Mesendoderm (in vitro differentiated cells): Measurements from ENCODE around the gene EIF4E1B.

Experiments used
- DNase-seq: peaks from one replicate; pipeline ENCODE4 v3.0.0; 2013
- H2AK5ac ChIP-seq: 2 replicates; pipeline ENCODE4 v1.6.1; 2013; ENCODE audit warnings: low read length, inconsistent platforms
- H2BK120ac ChIP-seq: 2 replicates; pipeline ENCODE4 v1.6.1; 2013; ENCODE audit warnings: low read depth, mild to moderate bottlenecking, low read length, moderate library complexity, mixed read lengths
- H2BK15ac ChIP-seq: replicated peaks from 2 replicates; pipeline ENCODE4 v1.6.1; 2013; ENCODE audit warnings: low read depth, mild to moderate bottlenecking, moderate library complexity
- H2BK5ac ChIP-seq: 2 replicates; pipeline ENCODE4 v1.6.1; 2013; ENCODE audit warnings: low read length, inconsistent platforms
- H3K18ac ChIP-seq: 2 replicates; pipeline ENCODE4 v1.6.1; 2013; ENCODE audit warnings: mild to moderate bottlenecking, low read length, mixed read lengths
- H3K23ac ChIP-seq: one replicate; pipeline ENCODE4 v1.6.1; 2013; ENCODE audit warnings: low read length
- H3K27ac ChIP-seq: 2 replicates; pipeline ENCODE4 v1.5.1; 2013; ENCODE audit warnings: low read depth, mild to moderate bottlenecking, inconsistent platforms, low read length, moderate library complexity
- H3K27me3 ChIP-seq: 2 replicates; pipeline ENCODE4 v1.6.1; 2013; ENCODE audit warnings: low read length, control low read depth, mild to moderate bottlenecking, inconsistent platforms; ENCODE audit not compliant: insufficient read depth, poor library complexity
- H3K36me3 ChIP-seq: 2 replicates; pipeline ENCODE4 v1.6.1; 2013; ENCODE audit warnings: low read length, inconsistent platforms; ENCODE audit not compliant: control insufficient read depth, insufficient read depth
- H3K4ac ChIP-seq: one replicate; pipeline ENCODE4 v1.6.1; 2013; ENCODE audit warnings: low read depth, mild to moderate bottlenecking, low read length, moderate library complexity
- H3K4me1 ChIP-seq: 2 replicates; pipeline ENCODE4 v1.6.1; 2013; ENCODE audit warnings: low read depth, low read length, inconsistent platforms; ENCODE audit not compliant: control insufficient read depth
- H3K4me2 ChIP-seq: 2 replicates; pipeline ENCODE4 v1.6.1; 2013; ENCODE audit warnings: low read length
- H3K4me3 ChIP-seq: 2 replicates; pipeline ENCODE4 v1.5.1; 2013; ENCODE audit warnings: mild to moderate bottlenecking, low read length
- H3K56ac ChIP-seq: one replicate; pipeline ENCODE4 v1.6.1; 2013; ENCODE audit warnings: low read length
- H3K79me1 ChIP-seq: 2 replicates; pipeline ENCODE4 v1.6.1; 2013; ENCODE audit warnings: low read length, inconsistent platforms
- H3K79me2 ChIP-seq: 2 replicates; pipeline ENCODE4 v1.6.1; 2013; ENCODE audit warnings: mild to moderate bottlenecking, low read length; ENCODE audit not compliant: control insufficient read depth, insufficient read depth
- H3K9ac ChIP-seq: 2 replicates; pipeline ENCODE4 v1.6.1; 2013; ENCODE audit warnings: low read length, inconsistent platforms
- H4K5ac ChIP-seq: one replicate; pipeline ENCODE4 v1.6.1; 2013; ENCODE audit warnings: low read length
- H4K8ac ChIP-seq: one replicate; pipeline ENCODE4 v1.6.1; 2013; ENCODE audit warnings: low read depth, mild to moderate bottlenecking, control low read depth, low read length, moderate library complexity
- WGBS: extraction: QIAGEN DNeasy Blood & Tissue Kit; methylation state at CpG from one replicate; pipeline ENCODE4 v1.1.7; 2013; ENCODE audit warnings: low lambda C conversion rate, missing lambda C conversion rate; ENCODE audit not compliant: insufficient coverage; ENCODE audit errors: extremely low coverage; 5-methylcytosine and 5-hydroxymethylcytosine counted together

EIF4E1B gene

GRCh38 chr5:176692839-176693476, 62.5 kb downstream of the EIF4E1B start:
- Histone ChIP-seq H3K4ac (no peak overlapping the region), H3K36me3 (no peaks in the 10 kb centered on the region), H3K27me3 (no peaks in the 10 kb centered on the region), H4K8ac (no peak overlapping the region), H3K56ac (no peak overlapping the region), H3K79me1 (no peaks in the 10 kb centered on the region), H2BK15ac (no peak overlapping the region), H3K23ac (no peak overlapping the region), H3K4me3 (no peak overlapping the region), H3K27ac (no peak overlapping the region), H3K79me2 (no peaks in the 10 kb centered on the region), H4K5ac (no peak overlapping the region), H2BK120ac (no peak overlapping the region), H2AK5ac (no peak overlapping the region), H3K4me1 (peaks cover 9% of the 10 kb centered on the region), H3K4me2 (no peak overlapping the region), H3K18ac (no peak overlapping the region), H2BK5ac (no peak overlapping the region), H3K9ac (no peak overlapping the region)
- no peak for DNase-seq
- WGBS = no CpG with 5 or more reads among the region's 13 CpGs

GRCh38 chr5:176693477-176693851, 63.0 kb downstream of the EIF4E1B start:
- Histone ChIP-seq H3K4me1 (peaks cover 7% of the 10 kb centered on the region), H2BK120ac (no peak overlapping the region), H3K18ac (no peak overlapping the region), H3K9ac (no peak overlapping the region), H3K56ac (no peak overlapping the region), H4K5ac (no peak overlapping the region), H3K36me3 (no peaks in the 10 kb centered on the region), H3K27ac (no peak overlapping the region), H3K79me2 (no peaks in the 10 kb centered on the region), H3K23ac (no peak overlapping the region), H4K8ac (no peak overlapping the region), H3K4me3 (no peak overlapping the region), H3K4ac (no peak overlapping the region), H2BK5ac (no peak overlapping the region), H2AK5ac (no peak overlapping the region), H2BK15ac (no peak overlapping the region), H3K27me3 (no peaks in the 10 kb centered on the region), H3K79me1 (no peaks in the 10 kb centered on the region), H3K4me2 (no peak overlapping the region)
- DNase-seq = no peak
- no CpG with 5 or more reads among the region's 13 CpGs for WGBS

GRCh38 chr5:176694146-176694545, 63.7 kb downstream of the EIF4E1B start:
- Histone ChIP-seq H3K4me1 (peaks cover 7% of the 10 kb centered on the region), H3K18ac (no peak overlapping the region), H3K9ac (no peak overlapping the region), H3K4me3 (no peak overlapping the region), H4K8ac (no peak overlapping the region), H4K5ac (no peak overlapping the region), H3K56ac (no peak overlapping the region), H2BK120ac (no peak overlapping the region), H2AK5ac (no peak overlapping the region), H3K79me2 (no peaks in the 10 kb centered on the region), H3K79me1 (no peaks in the 10 kb centered on the region), H3K27me3 (no peaks in the 10 kb centered on the region), H3K23ac (no peak overlapping the region), H3K4me2 (no peak overlapping the region), H3K27ac (no peak overlapping the region), H3K4ac (no peak overlapping the region), H3K36me3 (no peaks in the 10 kb centered on the region), H2BK15ac (no peak overlapping the region), H2BK5ac (no peak overlapping the region)
- DNase-seq = no peak
- WGBS = no CpG with 5 or more reads among the region's 10 CpGs

GRCh38 chr5:176694631-176695030, 64.2 kb downstream of the EIF4E1B start:
- H4K5ac ChIP-seq = no peak overlapping the region
- H3K27me3 ChIP-seq = no peaks in the 10 kb centered on the region
- H3K4ac ChIP-seq = no peak overlapping the region
- H3K4me2 ChIP-seq = no peak overlapping the region
- no peak overlapping the region for H2BK5ac ChIP-seq
- no peak overlapping the region for H2BK120ac ChIP-seq
- H3K36me3 ChIP-seq = no peaks in the 10 kb centered on the region
- H3K18ac ChIP-seq = no peak overlapping the region
- H3K4me1 ChIP-seq = peaks cover 7% of the 10 kb centered on the region
- H4K8ac ChIP-seq = no peak overlapping the region
- DNase-seq = no peak
- H2BK15ac ChIP-seq = no peak overlapping the region
- no peak overlapping the region for H3K27ac ChIP-seq
- H3K56ac ChIP-seq = no peak overlapping the region
- H3K9ac ChIP-seq = no peak overlapping the region
- no CpG with 5 or more reads among the region's 9 CpGs for whole genome bisulfite sequencing
- H3K79me2 ChIP-seq = no peaks in the 10 kb centered on the region
- no peak overlapping the region for H3K4me3 ChIP-seq
- H2AK5ac ChIP-seq = no peak overlapping the region
- H3K79me1 ChIP-seq = no peaks in the 10 kb centered on the region
- H3K23ac ChIP-seq = no peak overlapping the region

- Histone ChIP-seq H3K27ac (no peak overlapping the region), H4K5ac (no peak overlapping the region), H3K79me1 (no peaks in the 10 kb centered on the region), H2BK5ac (no peak overlapping the region), H2BK120ac (no peak overlapping the region), H3K27me3 (no peaks in the 10 kb centered on the region), H3K4ac (no peak overlapping the region), H2BK15ac (no peak overlapping the region), H3K23ac (no peak overlapping the region), H3K9ac (no peak overlapping the region), H3K18ac (no peak overlapping the region), H3K36me3 (no peaks in the 10 kb centered on the region), H3K79me2 (no peaks in the 10 kb centered on the region), H3K4me1 (peaks cover 7% of the 10 kb centered on the region), H3K4me2 (no peak overlapping the region), H4K8ac (no peak overlapping the region), H2AK5ac (no peak overlapping the region), H3K56ac (no peak overlapping the region), H3K4me3 (no peak overlapping the region)
- WGBS = no CpG with 5 or more reads among the region's 8 CpGs
- no peak for DNase-seq
Observed at GRCh38 chr5:176695073-176695472, 64.6 kb downstream of the EIF4E1B start.
